ENCODE results near the gene MACROD1.

DNA sequence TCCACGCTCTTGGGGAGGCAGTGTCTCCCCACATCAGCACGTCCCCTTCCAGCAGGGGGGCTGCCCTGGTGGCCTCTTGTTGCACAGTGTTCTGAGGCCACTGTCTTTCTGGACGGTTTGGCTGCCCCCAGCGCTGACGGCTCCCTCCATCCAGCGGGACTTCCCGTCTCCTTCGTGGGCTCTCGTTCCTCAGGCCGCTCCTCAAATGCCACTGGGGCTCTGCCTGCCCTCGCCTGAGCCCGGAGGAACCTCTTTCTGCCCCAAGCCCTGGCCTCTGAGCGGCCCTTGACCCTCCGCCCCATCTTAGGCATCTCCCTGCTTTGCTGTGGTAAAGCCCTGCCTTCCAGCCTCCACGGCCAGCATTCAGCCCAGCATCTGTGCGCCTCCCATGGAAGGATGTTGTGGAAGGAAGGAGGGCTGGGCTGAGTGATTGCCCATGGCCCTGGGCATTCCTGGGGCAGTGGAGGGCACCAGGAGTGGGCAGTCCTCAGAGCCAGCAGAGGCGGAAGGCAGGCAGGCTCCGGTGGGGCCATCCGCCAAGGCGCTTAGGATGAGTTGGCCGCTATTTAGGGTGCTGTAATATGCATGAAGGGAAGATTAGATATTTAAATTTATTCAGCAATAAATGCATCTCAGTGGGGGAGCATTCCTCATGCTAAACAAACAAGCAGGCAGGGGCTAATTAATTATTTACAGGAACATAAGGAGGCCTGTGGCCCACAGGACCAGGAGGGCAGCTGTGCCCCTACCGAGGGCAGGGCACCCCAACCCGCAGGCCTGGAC lies 161.9 kb downstream of the MACROD1 start:
- TF ChIP-seq, protein P1, sequence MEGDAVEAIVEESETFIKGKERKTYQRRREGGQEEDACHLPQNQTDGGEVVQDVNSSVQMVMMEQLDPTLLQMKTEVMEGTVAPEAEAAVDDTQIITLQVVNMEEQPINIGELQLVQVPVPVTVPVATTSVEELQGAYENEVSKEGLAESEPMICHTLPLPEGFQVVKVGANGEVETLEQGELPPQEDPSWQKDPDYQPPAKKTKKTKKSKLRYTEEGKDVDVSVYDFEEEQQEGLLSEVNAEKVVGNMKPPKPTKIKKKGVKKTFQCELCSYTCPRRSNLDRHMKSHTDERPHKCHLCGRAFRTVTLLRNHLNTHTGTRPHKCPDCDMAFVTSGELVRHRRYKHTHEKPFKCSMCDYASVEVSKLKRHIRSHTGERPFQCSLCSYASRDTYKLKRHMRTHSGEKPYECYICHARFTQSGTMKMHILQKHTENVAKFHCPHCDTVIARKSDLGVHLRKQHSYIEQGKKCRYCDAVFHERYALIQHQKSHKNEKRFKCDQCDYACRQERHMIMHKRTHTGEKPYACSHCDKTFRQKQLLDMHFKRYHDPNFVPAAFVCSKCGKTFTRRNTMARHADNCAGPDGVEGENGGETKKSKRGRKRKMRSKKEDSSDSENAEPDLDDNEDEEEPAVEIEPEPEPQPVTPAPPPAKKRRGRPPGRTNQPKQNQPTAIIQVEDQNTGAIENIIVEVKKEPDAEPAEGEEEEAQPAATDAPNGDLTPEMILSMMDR (IDR thresholded peaks at IDR 0.05) = no peak
- TF ChIP-seq POLR2A (IDR thresholded peaks at IDR 0.05) = no peak
- no peak for TF ChIP-seq EP300 (IDR thresholded peaks at IDR 0.05)
